IMR-90 (cell line): ENCODE data around the gene NTM. TPM values are rescaled to one million over a fixed set of nuclear protein-coding genes. Genes with fewer than 3 reads are reported as not detected.

Experiments used
- ATAC-seq: fragments of 200-7000 bp; cut with Tn5 transposase; 2 replicates; pipeline ENCODE4 v1.9.1; 2020; ENCODE audit warnings: low read depth, mild to moderate bottlenecking, moderate library complexity
- BruUV-seq: library from RNA; stranded (reverse); fragments of 400-500 nt; replicated peaks from 2 replicates; lab custom pipeline; 2021; lab: Mats Ljungman, UMichigan
- CTCF ChIA-PET: fragments of 300-600 bp; formaldehyde crosslinking; extraction: SDS; loops from one replicate; lab custom pipeline; 2021; ENCODE audit warnings: antibody characterized with exemption; lab: Yijun Ruan, JAX
- POLR2A ChIA-PET: fragments of 300-600 bp; sonication (Branson Sonifier 250); formaldehyde crosslinking; loops from one replicate; lab custom pipeline; 2022; ENCODE audit warnings: antibody characterized with exemption; ENCODE audit not compliant: unreplicated experiment; lab: Charles Lee
- DNase-seq: peaks from one replicate; pipeline ENCODE4 v3.0.0; 2013
- H2AFZ ChIP-seq: replicated peaks from 2 replicates; pipeline ENCODE3; 2013; ENCODE audit warnings: low read length, mild to moderate bottlenecking; ENCODE audit not compliant: poor library complexity
- H2AK5ac ChIP-seq: 2 replicates; pipeline ENCODE4 v1.6.1; 2013; ENCODE audit warnings: low read depth, low read length, inconsistent platforms
- H2AK9ac ChIP-seq: replicated peaks from 2 replicates; pipeline ENCODE3; 2013; ENCODE audit warnings: mild to moderate bottlenecking, low read depth, low read length, moderate library complexity; ENCODE audit not compliant: poor library complexity
- H2BK120ac ChIP-seq: 2 replicates; pipeline ENCODE4 v1.6.1; 2013; ENCODE audit warnings: low read depth, low read length, inconsistent platforms
- H2BK15ac ChIP-seq: 3 replicates; pipeline ENCODE4 v1.6.1; 2013; ENCODE audit warnings: low read depth, low read length, inconsistent platforms
- H2BK20ac ChIP-seq: 2 replicates; pipeline ENCODE4 v1.6.1; 2013; ENCODE audit warnings: low read depth, mild to moderate bottlenecking, inconsistent platforms, low read length, moderate library complexity
- H2BK5ac ChIP-seq: 2 replicates; pipeline ENCODE4 v1.6.1; 2013; ENCODE audit warnings: mild to moderate bottlenecking, low read depth, low read length, inconsistent platforms; ENCODE audit not compliant: poor library complexity, severe bottlenecking
- H3K14ac ChIP-seq: replicated peaks from 2 replicates; pipeline ENCODE4 v1.6.1; 2013; ENCODE audit warnings: low read depth, low read length, inconsistent platforms
- H3K18ac ChIP-seq: 2 replicates; pipeline ENCODE4 v1.6.1; 2013; ENCODE audit warnings: low read depth, low read length, control low read depth
- H3K23ac ChIP-seq: 2 replicates; pipeline ENCODE4 v1.6.1; 2013; ENCODE audit warnings: low read depth, low read length, inconsistent platforms
- H3K27ac ChIP-seq: 2 replicates; pipeline ENCODE4 v1.5.1; 2013; ENCODE audit warnings: mild to moderate bottlenecking, control low read depth, low read length; ENCODE audit not compliant: insufficient read depth
- H3K27me3 ChIP-seq: 2 replicates; pipeline ENCODE4 v1.6.1; 2013; ENCODE audit warnings: low read length; ENCODE audit not compliant: control insufficient read depth, insufficient read depth
- H3K36me3 ChIP-seq: 2 replicates; pipeline ENCODE4 v1.6.1; 2013; ENCODE audit warnings: low read length, mixed read lengths; ENCODE audit not compliant: control insufficient read depth, insufficient read depth
- H3K4ac ChIP-seq: 2 replicates; pipeline ENCODE4 v1.6.1; 2013; ENCODE audit warnings: low read depth, low read length, inconsistent platforms
- H3K4me1 ChIP-seq: 2 replicates; pipeline ENCODE4 v1.6.1; 2013; ENCODE audit warnings: low read length, mixed read lengths; ENCODE audit not compliant: control insufficient read depth, insufficient read depth
- H3K4me2 ChIP-seq: 2 replicates; pipeline ENCODE4 v1.6.1; 2013; ENCODE audit warnings: low read depth, mild to moderate bottlenecking, control low read depth, low read length, moderate library complexity
- H3K4me3 ChIP-seq: 2 replicates; pipeline ENCODE4 v1.5.1; 2013; ENCODE audit warnings: low read depth, mild to moderate bottlenecking, control low read depth, low read length, moderate library complexity; ENCODE audit not compliant: insufficient read depth
- H3K56ac ChIP-seq: 2 replicates; pipeline ENCODE4 v1.6.1; 2013; ENCODE audit warnings: low read length, inconsistent platforms; ENCODE audit not compliant: insufficient read depth; ENCODE audit errors: extremely low read depth
- H3K79me1 ChIP-seq, 2 experiments: 2 replicates each; pipeline ENCODE4 v1.6.1; 2013; ENCODE audit warnings: low read length in 2 of 2, inconsistent platforms in 1 of 2, low read depth in 1 of 2
- H3K9ac ChIP-seq: 2 replicates; pipeline ENCODE4 v1.6.1; 2013; ENCODE audit warnings: low read depth, low read length, control low read depth
- H3K9me1 ChIP-seq: 2 replicates; pipeline ENCODE4 v1.6.1; 2013; ENCODE audit warnings: low read length, inconsistent platforms; ENCODE audit not compliant: insufficient read depth
- H3K9me3 ChIP-seq: 2 replicates; pipeline ENCODE4 v1.6.1; 2013; ENCODE audit warnings: low read length; ENCODE audit not compliant: control insufficient read depth, insufficient read depth
- H4K20me1 ChIP-seq: 2 replicates; pipeline ENCODE4 v1.6.1; 2013; ENCODE audit warnings: low read length, inconsistent platforms; ENCODE audit not compliant: insufficient read depth
- H4K5ac ChIP-seq: 2 replicates; pipeline ENCODE4 v1.6.1; 2013; ENCODE audit warnings: mild to moderate bottlenecking, low read depth, low read length, control low read depth
- H4K8ac ChIP-seq, 2 experiments: 2 replicates each; pipeline ENCODE4 v1.6.1; 2013; ENCODE audit warnings: low read depth in 2 of 2, low read length in 2 of 2, control low read depth in 1 of 2, inconsistent platforms in 1 of 2
- H4K91ac ChIP-seq: 2 replicates; pipeline ENCODE4 v1.6.1; 2013; ENCODE audit warnings: low read depth, low read length, inconsistent platforms; ENCODE audit not compliant: insufficient read depth
- CEBPB ChIP-seq: IDR thresholded peaks from 2 replicates; pipeline ENCODE4 v1.6.1; 2012; ENCODE audit warnings: low read depth, low read length, improper control_type of control experiment
- CHD1 ChIP-seq: IDR thresholded peaks from 2 replicates; pipeline ENCODE4 v1.6.1; 2012; ENCODE audit warnings: low read depth, low read length, improper control_type of control experiment
- FOS ChIP-seq: fragments of 150-350 bp; IDR thresholded peaks from 2 replicates; pipeline ENCODE4 v1.6.1; 2016; ENCODE audit warnings: low read depth, low read length
- MAZ ChIP-seq: IDR thresholded peaks from 2 replicates; pipeline ENCODE4 v1.6.1; 2012; ENCODE audit warnings: low read depth, mild to moderate bottlenecking, low read length, improper control_type of control experiment, moderate library complexity, borderline replicate concordance
- MXI1 ChIP-seq: IDR thresholded peaks from 2 replicates; pipeline ENCODE4 v1.6.1; 2012; ENCODE audit warnings: low read depth, mild to moderate bottlenecking, low read length, moderate library complexity, borderline replicate concordance
- NFE2L2 ChIP-seq: fragments of 150-350 bp; IDR thresholded peaks from 2 replicates; pipeline ENCODE4 v1.6.1; 2016; ENCODE audit warnings: low read depth, mild to moderate bottlenecking, low read length
- POLR2A ChIP-seq: IDR thresholded peaks from 2 replicates; pipeline ENCODE4 v1.6.1; 2012; ENCODE audit warnings: mild to moderate bottlenecking, low read depth, low read length
- RAD21 ChIP-seq: IDR thresholded peaks from 2 replicates; pipeline ENCODE4 v1.6.1; 2012; ENCODE audit warnings: low read length, improper control_type of control experiment
- SMC3 ChIP-seq: fragments of 150-350 bp; IDR thresholded peaks from 2 replicates; pipeline ENCODE4 v1.6.1; 2016; ENCODE audit warnings: low read depth, mild to moderate bottlenecking, antibody characterized with exemption, low read length, moderate library complexity
- WGBS, 2 experiments: methylation state at CpG; one replicate each; pipeline versions ENCODE4 v1.1.5 to v1.1.7; 2013; ENCODE audit warnings: missing lambda C conversion rate in 2 of 2; ENCODE audit not compliant: insufficient read length in 1 of 2; ENCODE audit errors: extremely low coverage in 2 of 2; 5-methylcytosine and 5-hydroxymethylcytosine counted together
- dilution Hi-C: fragments of 300-500 bp; cut with HindIII; formaldehyde crosslinking; loops from one replicate; pipeline ENCODE4 v1.14.3; 2018; ENCODE audit warnings: low sequenced_read_pairs; ENCODE audit not compliant: unreplicated experiment
- in situ Hi-C: fragments of 300-500 bp; cut with MboI; formaldehyde crosslinking; loops from 3 replicates; pipeline ENCODE4 v1.14.3; 2019; ENCODE audit warnings: low sequenced_read_pairs, inconsistent platforms, mixed read lengths
- intact Hi-C: fragments of 100-400 bp; cut with micrococcal nuclease; formaldehyde crosslinking; loops from 2 replicates; pipeline ENCODE4 v1.10.0; 2022
- polyA plus RNA-seq, 3 experiments: library from polyadenylated mRNA; depleted of rRNA; stranded (reverse); fragments of >200 nt; gene quantifications; 2 replicates each; pipeline ENCODE4 v1.2.3, GENCODE V29; 2012; ENCODE audit warnings: low replicate concordance in 1 of 3
- total RNA-seq: library from RNA; depleted of rRNA; stranded (reverse); fragments of >200 nt; gene quantifications from 2 replicates; pipeline ENCODE4 v1.2.3, GENCODE V29; 2012
- TF ChIP-seq, protein P1 (sequence below): conservative IDR thresholded peaks from 2 replicates; pipeline ENCODE4 v1.5.1; 2012; ENCODE audit warnings: mild to moderate bottlenecking, low read depth, low read length, improper control_type of control experiment
- TF ChIP-seq, protein P2 (sequence below): fragments of 150-350 bp; IDR thresholded peaks from 2 replicates; pipeline ENCODE4 v1.6.1; 2017; ENCODE audit warnings: mild to moderate bottlenecking, antibody characterized with exemption, low read length, low read depth

Gene NTM
- total and polyA plus RNA-seq, 2 of the 4 experiments (the other 2 are of a cell fraction): 19.5 to 25.5 TPM

DNA sequence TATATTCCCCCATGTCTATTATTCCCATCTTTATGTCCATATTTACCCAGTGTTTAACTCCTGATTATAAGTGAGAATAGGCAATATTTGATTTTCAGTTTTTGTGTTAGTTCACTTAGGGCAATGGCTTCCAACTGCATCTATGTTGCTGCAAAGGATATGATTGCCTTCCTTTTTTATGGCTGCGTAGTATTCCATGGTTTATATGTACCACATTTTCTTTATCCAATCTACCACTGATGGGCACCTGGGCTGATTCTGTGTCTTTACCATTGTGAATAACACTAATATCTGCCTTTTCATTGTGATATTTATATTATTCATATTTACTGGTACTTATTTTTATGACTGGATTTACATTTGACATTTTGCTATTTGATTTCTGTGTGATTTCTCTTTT lies 649.6 kb downstream of the NTM start:
- Histone ChIP-seq H3K56ac (no peak overlapping the region), H2AFZ (no peak overlapping the region), H3K79me1 (peaks cover 4 to 17% of the 10 kb centered on the region in 2 experiments), H4K8ac (no peak overlapping the region), H2BK15ac (no peak overlapping the region), H3K9ac (no peak overlapping the region), H2BK20ac (no peak overlapping the region), H4K5ac (no peak overlapping the region), H4K20me1 (no peaks in the 10 kb centered on the region), H3K27ac (no peak overlapping the region), H3K9me1 (peaks cover 3% of the 10 kb centered on the region), H3K18ac (no peak overlapping the region), H2BK5ac (no peak overlapping the region), H3K4me3 (no peak overlapping the region), H3K36me3 (no peaks in the 10 kb centered on the region), H3K14ac (no peak overlapping the region), H4K91ac (no peak overlapping the region), H3K4ac (no peak overlapping the region), H2AK5ac (no peak overlapping the region), H3K4me1 (peaks cover 15% of the 10 kb centered on the region), H3K9me3 (no peaks in the 10 kb centered on the region), H3K27me3 (no peaks in the 10 kb centered on the region), H3K23ac (no peak overlapping the region), H2BK120ac (no peak overlapping the region), H2AK9ac (no peak overlapping the region), H3K4me2 (no peak overlapping the region)
- CTCF ChIA-PET: no interaction called here
- intact Hi-C loops (no loop called here), in situ Hi-C loops (no loop called here), dilution Hi-C loops (no loop called here)
- DNase-seq (no peak), ATAC-seq (no peak)
- no CpG with 5 or more reads among the region's 1 CpG for WGBS, 2 experiments
- TF ChIP-seq, protein P1, sequence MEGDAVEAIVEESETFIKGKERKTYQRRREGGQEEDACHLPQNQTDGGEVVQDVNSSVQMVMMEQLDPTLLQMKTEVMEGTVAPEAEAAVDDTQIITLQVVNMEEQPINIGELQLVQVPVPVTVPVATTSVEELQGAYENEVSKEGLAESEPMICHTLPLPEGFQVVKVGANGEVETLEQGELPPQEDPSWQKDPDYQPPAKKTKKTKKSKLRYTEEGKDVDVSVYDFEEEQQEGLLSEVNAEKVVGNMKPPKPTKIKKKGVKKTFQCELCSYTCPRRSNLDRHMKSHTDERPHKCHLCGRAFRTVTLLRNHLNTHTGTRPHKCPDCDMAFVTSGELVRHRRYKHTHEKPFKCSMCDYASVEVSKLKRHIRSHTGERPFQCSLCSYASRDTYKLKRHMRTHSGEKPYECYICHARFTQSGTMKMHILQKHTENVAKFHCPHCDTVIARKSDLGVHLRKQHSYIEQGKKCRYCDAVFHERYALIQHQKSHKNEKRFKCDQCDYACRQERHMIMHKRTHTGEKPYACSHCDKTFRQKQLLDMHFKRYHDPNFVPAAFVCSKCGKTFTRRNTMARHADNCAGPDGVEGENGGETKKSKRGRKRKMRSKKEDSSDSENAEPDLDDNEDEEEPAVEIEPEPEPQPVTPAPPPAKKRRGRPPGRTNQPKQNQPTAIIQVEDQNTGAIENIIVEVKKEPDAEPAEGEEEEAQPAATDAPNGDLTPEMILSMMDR: no peak
- no peak for TF ChIP-seq CEBPB
- no peak for TF ChIP-seq CHD1
- TF ChIP-seq RAD21: no peak
- no peak for TF ChIP-seq POLR2A
- TF ChIP-seq, protein P2, sequence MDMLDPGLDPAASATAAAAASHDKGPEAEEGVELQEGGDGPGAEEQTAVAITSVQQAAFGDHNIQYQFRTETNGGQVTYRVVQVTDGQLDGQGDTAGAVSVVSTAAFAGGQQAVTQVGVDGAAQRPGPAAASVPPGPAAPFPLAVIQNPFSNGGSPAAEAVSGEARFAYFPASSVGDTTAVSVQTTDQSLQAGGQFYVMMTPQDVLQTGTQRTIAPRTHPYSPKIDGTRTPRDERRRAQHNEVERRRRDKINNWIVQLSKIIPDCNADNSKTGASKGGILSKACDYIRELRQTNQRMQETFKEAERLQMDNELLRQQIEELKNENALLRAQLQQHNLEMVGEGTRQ: no peak
- TF ChIP-seq NFE2L2: no peak
- TF ChIP-seq MAZ: no peak
- no peak for TF ChIP-seq MXI1
- no peak for TF ChIP-seq SMC3
- TF ChIP-seq FOS: no peak
- BruUV-seq: no TSS peak
- POLR2A ChIA-PET: no interaction called here
